ENCODE results near the gene PSMD8.

DNA sequence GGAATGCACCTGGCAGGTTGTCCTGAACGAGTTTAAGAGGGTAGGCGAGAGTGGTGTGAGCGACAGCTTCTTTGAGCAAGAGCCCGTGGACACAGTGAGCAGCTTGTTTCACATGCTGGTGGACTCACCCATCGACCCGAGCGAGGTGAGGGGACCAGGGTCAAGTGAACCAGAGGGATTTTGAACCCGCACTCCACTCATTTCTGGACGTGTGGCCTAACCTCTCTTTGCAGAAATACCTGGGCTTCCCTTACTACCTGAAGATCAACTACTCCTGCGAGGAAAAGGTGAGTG is 37.1 kb upstream of the PSMD8 start:
- no peak for TF ChIP-seq EZH2 (IDR thresholded peaks at IDR 0.05; ENCODE audit: insufficient read depth, poor library complexity, severe bottlenecking)
- no peak for TF ChIP-seq EZH2phosphoT487 (IDR thresholded peaks at IDR 0.05; ENCODE audit: insufficient read depth, low read depth)
